GM12872 (cell line): ENCODE data around the gene SCAP.

Experiments used
- TF ChIP-seq, protein P1 (sequence below): IDR thresholded peaks from 3 replicates; pipeline ENCODE4 v1.5.1; 2011; ENCODE audit warnings: low read depth, mild to moderate bottlenecking, low read length, moderate library complexity; ENCODE audit not compliant: insufficient read depth

Gene SCAP

GRCh38 chr3:47420044-47420430 lies 55.7 kb downstream of the SCAP start:
- TF ChIP-seq, protein P1, sequence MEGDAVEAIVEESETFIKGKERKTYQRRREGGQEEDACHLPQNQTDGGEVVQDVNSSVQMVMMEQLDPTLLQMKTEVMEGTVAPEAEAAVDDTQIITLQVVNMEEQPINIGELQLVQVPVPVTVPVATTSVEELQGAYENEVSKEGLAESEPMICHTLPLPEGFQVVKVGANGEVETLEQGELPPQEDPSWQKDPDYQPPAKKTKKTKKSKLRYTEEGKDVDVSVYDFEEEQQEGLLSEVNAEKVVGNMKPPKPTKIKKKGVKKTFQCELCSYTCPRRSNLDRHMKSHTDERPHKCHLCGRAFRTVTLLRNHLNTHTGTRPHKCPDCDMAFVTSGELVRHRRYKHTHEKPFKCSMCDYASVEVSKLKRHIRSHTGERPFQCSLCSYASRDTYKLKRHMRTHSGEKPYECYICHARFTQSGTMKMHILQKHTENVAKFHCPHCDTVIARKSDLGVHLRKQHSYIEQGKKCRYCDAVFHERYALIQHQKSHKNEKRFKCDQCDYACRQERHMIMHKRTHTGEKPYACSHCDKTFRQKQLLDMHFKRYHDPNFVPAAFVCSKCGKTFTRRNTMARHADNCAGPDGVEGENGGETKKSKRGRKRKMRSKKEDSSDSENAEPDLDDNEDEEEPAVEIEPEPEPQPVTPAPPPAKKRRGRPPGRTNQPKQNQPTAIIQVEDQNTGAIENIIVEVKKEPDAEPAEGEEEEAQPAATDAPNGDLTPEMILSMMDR: no peak

DNA sequence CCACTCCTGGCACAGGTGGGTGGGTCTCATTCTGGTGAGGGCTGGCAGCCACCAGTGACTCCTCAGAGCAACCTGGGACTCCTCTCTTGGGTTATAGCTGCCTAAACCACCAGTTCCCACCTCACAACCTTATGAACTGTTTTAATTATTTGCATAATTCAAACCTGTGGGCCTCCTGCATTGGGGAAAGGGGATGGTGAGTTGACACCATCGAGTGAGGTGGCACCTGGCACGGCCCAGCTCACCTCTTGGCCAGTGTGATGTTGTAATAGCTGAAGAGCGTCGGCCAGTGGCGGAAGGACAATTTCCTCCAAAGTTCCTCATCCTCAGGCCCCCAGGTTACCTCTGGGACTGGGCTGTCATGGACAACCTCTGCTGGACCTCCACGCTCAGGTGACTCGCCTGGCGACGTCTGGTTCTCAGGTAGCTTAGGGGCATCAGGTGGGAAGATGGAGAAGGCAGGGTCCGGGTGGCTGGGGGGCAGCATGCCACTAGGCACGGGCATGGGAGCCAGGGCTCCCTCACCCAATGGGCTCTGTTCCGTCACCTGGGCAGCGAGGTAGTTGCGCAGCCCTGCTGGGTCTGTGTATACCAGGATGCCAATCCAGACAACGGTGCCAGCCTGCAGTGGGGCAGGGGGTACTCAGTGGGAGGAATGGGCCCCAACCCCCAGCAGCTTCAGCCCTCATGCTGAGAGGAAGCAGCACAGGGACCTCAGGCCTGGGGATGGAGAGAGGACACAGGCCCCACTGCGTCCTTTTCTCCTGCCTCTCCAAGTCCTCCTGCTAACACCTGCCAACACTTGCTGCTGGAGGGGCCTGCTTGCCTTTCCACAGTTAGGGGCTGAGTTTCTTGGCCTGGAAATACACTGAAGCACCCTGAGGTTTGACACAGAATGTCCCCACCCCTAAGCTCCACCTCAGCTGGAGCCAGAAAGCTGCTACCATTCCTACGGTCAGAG lies 56.4 kb downstream of the SCAP start:
- TF ChIP-seq, protein P1: no peak

- TF ChIP-seq, protein P1: peak; percentile 36; the same call in 2 of the 3 replicates
These were observed 57.3 kb downstream of the SCAP start for GRCh38 chr3:47418167-47419082.

GRCh38 chr3:47416041-47416440 lies 59.7 kb downstream of the SCAP start:
- TF ChIP-seq, protein P1: no peak

DNA sequence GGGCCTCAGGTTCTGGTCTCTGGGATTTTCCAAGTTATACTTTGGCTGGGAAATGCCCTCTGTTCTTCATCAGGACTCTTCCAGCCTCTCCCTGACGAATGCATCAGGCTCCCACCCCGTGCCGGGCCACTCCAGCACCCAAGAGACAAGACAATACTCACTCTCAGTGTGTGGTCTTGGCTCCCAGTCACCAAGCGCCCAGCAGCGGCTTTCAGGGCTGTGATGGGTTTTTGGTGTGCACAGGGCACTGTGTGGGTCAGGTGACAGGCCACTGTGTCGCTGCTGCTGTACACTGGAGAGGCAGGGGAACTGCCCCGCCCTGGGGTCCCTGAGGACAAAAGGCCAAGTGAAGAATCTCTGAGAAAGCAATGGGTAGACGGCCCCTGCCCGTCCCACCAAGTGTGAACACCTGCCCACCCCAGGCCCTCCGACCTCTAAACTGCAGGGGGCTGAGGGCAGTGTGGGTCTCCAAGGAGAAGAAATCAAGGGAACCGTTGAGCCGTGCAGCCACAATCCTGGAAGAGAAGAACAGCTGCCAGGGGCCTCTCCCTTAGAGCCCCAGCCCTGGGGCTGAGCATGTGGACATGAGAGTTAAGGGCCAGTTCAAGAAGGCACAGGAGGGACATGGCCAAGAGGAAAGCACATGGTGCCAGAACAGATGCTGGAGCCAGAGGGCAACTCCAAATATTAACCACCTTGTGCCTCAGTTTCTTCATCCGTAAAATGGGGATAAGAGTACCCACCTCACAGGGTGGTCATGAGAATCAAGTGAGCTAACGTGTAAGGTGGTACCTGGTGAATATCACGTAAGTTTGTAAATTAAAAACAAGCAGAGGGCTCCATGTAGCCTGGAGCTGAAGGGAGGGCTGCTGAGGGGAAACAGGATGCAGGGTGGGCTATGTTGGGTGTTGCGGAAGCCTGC lies 60.8 kb downstream of the SCAP start:
- TF ChIP-seq, protein P1: no peak

DNA sequence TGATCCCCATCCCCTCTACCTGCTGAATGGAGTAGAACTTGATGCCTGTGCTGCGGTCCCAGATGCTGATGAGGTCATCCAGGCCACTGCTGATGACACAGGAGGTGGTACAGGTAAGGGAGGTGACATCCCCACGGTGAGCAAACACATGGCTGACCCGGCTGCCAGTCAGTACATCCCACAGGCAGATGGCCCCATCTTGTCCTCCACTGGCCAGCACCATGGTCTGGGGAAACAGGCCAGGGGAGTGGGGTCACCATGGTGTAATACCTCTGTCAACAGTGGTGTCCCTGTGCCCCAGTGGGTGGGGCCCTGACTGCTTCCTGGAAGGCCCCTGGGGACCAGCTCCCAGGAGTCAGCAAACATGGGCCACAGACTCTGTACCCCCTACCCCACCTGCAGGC lies 61.6 kb downstream of the SCAP start:
- TF ChIP-seq, protein P1: no peak
